ENCODE measurements around the gene GFOD2. TPM values are rescaled to one million over a fixed set of nuclear protein-coding genes. Genes with fewer than 3 reads are reported as not detected.

The GFOD2 gene
- total RNA-seq, 1 donor from 2014 or later: 86.7 TPM

DNA sequence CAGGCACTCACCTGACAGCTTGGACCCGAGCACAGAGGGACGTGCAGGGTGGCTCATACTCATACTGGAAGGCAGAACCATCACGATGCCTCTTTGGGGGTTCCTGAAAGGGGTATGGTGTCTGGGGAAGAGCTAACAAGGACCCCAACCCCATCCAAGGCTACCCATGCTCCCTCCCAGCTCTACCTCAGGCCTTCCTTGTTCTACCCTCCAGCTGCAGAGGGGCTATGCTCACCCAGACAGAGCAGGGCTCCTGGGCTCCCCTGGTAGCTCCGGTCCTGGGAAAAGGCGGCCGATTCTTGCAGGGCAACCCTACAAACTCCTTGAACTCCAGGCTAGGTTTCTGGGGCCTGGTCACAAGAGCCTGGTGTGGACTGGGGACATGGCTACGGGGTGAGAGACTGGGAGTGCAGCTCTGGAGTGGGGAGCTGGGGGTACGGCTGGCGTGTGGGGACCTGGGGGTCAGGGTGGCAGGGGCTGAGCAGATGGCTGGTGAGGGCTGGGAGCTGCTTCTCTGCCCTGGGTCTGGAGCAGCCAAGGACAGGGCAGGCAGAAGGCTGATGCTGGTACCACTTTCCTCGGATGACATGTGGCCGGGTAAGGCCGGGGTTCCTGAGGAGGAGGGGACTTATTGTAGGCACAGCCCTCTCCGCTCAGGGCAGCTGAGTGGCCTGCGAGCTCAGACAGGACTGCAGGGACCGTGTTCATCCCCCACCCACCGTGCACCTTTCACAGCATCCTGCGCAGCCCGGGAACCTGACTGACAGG is 61.2 kb downstream of the GFOD2 start:
- H3K4me3 Mint-ChIP-seq (ENCODE audit: unreplicated experiment): no peak overlapping the region
- H3K27me3 Mint-ChIP-seq (ENCODE audit: unreplicated experiment): peaks cover 18% of the 10 kb centered on the region
- no peaks in the 10 kb centered on the region for H3K4me1 Mint-ChIP-seq (ENCODE audit: low read depth, unreplicated experiment)
- H3K36me3 Mint-ChIP-seq (ENCODE audit: unreplicated experiment): peaks cover 5% of the 10 kb centered on the region
- H3K9me3 Mint-ChIP-seq (ENCODE audit: unreplicated experiment): peaks cover 9% of the 10 kb centered on the region
- H3K27ac Mint-ChIP-seq (ENCODE audit: unreplicated experiment): no peak overlapping the region
- TF ChIP-seq, protein P1, sequence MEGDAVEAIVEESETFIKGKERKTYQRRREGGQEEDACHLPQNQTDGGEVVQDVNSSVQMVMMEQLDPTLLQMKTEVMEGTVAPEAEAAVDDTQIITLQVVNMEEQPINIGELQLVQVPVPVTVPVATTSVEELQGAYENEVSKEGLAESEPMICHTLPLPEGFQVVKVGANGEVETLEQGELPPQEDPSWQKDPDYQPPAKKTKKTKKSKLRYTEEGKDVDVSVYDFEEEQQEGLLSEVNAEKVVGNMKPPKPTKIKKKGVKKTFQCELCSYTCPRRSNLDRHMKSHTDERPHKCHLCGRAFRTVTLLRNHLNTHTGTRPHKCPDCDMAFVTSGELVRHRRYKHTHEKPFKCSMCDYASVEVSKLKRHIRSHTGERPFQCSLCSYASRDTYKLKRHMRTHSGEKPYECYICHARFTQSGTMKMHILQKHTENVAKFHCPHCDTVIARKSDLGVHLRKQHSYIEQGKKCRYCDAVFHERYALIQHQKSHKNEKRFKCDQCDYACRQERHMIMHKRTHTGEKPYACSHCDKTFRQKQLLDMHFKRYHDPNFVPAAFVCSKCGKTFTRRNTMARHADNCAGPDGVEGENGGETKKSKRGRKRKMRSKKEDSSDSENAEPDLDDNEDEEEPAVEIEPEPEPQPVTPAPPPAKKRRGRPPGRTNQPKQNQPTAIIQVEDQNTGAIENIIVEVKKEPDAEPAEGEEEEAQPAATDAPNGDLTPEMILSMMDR (IDR thresholded peaks at IDR 0.05; ENCODE audit: partially characterized antibody, unreplicated experiment): no peak
- no peak for DNase-seq

DNA sequence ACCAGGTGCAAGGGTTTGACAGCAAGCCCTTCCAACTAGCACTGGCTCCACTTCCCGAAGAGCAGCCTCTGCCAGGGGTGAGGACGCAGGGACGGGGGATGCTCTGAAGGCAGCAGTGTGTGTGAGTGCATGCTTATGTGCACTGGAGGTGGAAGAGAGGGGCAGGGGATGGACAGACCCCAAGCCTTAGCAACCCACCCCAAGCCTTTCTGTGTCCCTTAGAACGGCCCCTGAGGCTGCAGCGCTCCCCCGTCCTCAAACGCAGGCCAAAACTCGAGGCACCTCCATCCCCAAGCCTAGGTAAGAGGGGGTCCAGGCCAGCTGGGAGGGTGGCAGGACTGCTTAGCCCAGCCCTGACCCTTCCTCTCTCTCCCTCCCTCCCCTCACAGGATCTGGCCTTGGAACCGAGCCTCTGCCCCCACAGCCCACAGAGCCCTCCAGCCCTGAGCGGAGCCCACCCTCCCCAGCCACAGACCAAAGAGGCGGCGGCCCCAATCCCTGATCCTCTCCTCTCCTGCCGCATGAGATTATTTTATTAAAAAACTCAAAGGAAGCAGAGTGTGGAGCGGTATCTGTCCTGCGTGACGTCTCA is 62.0 kb downstream of the GFOD2 start:
- Mint-ChIP-seq H3K27me3 (ENCODE audit: unreplicated experiment) (peaks cover 21% of the 10 kb centered on the region), H3K36me3 (ENCODE audit: unreplicated experiment) (peaks cover 5% of the 10 kb centered on the region), H3K4me3 (ENCODE audit: unreplicated experiment) (no peak overlapping the region), H3K4me1 (ENCODE audit: low read depth, unreplicated experiment) (peaks cover under 1% of the 10 kb centered on the region), H3K27ac (ENCODE audit: unreplicated experiment) (no peak overlapping the region), H3K9me3 (ENCODE audit: unreplicated experiment) (peaks cover 9% of the 10 kb centered on the region)
- no peak for DNase-seq
- TF ChIP-seq, protein P1 (IDR thresholded peaks at IDR 0.05; ENCODE audit: partially characterized antibody, unreplicated experiment): no peak

DNA sequence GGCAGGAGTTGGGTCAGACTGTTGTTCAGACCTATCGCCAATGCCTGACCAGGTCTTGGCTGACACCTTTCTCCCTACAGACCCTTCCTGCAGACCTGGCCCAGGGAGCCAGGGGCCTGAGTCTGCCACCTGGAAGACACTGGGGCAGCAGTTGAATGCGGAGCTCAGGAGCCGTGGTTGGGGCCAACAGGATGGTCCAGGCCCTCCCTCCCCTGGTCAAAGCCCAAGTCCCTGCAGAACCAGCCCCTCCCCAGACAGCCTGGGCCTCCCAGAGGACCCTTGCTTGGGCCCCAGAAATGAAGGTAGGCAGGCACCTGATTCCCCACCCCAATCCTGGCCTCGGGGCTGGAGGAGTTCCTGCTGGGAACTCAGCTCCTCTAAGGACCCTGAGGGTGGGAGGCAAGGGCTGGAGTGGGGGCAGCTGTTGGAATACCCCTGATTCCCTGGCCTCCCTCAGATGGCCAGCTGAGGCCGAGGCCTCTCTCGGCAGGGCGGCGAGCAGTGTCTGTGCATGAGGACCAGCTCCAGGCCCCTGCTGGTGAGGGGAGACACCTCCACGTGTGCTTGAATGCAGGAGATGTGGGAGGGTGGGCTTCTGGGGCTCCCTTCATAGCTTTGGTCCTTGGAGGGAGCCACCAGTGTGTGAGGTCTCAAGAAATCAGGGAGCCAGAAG is 62.6 kb downstream of the GFOD2 start:
- Mint-ChIP-seq H3K27ac (ENCODE audit: unreplicated experiment) (no peak overlapping the region), H3K36me3 (ENCODE audit: unreplicated experiment) (peaks cover 5% of the 10 kb centered on the region), H3K4me1 (ENCODE audit: low read depth, unreplicated experiment) (peaks cover 2% of the 10 kb centered on the region), H3K4me3 (ENCODE audit: unreplicated experiment) (no peak overlapping the region), H3K9me3 (ENCODE audit: unreplicated experiment) (peaks cover 9% of the 10 kb centered on the region), H3K27me3 (ENCODE audit: unreplicated experiment) (peaks cover 20% of the 10 kb centered on the region)
- TF ChIP-seq, protein P1 (IDR thresholded peaks at IDR 0.05; ENCODE audit: partially characterized antibody, unreplicated experiment): no peak
- DNase-seq: no peak

DNA sequence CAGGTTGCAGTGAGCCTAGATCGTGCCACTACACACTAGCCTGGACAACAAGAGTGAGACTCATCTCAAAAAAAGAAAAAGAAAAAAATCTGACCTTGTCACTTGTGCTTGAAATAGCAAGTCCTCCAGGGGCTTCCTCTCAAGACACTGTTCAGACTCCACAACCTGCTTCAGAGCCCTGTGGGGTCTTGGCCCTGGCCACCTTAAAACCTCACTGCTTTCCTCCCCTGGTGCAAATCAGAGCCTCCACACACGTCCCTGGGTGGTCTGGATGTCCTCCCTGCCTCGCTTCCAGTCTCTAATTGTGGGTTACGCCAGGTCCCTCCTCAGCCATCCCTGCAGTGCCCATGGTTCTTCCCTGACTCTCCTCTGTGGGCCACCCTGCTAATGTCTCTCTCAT is 63.8 kb downstream of the GFOD2 start:
- peaks cover 2% of the 10 kb centered on the region for H3K4me1 Mint-ChIP-seq (ENCODE audit: low read depth, unreplicated experiment)
- peaks cover 10% of the 10 kb centered on the region for H3K36me3 Mint-ChIP-seq (ENCODE audit: unreplicated experiment)
- H3K9me3 Mint-ChIP-seq (ENCODE audit: unreplicated experiment): peaks cover 13% of the 10 kb centered on the region
- H3K27ac Mint-ChIP-seq (ENCODE audit: unreplicated experiment): no peak overlapping the region
- no peak for DNase-seq
- peak overlapping the region; percentile 64 for H3K4me3 Mint-ChIP-seq (ENCODE audit: unreplicated experiment)
- TF ChIP-seq, protein P1 (IDR thresholded peaks at IDR 0.05; ENCODE audit: partially characterized antibody, unreplicated experiment): no peak
- peaks cover 23% of the 10 kb centered on the region for H3K27me3 Mint-ChIP-seq (ENCODE audit: unreplicated experiment)

Data from glutamatergic neuron (in vitro differentiated cells).